ENCODE results near the gene OPRM1.

DNA sequence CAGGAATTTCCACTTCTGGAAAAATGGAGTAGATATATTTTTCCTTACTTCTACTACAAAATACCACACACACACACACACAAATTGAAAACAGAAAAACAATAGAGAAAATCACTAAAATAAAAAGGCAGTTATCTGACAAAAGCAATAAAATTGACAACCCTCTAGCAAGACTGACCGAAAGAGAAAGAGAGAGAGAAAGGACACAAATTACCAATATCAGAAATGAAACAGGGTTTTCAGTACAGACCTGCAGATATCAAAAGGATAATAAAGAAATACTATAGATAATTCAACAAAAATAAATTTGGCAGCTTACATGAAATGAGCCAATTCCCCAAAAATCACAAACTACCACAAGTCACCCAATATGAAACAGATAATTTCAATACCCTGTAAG lies 104.7 kb downstream of the OPRM1 start:
- TF ChIP-seq, protein P1, sequence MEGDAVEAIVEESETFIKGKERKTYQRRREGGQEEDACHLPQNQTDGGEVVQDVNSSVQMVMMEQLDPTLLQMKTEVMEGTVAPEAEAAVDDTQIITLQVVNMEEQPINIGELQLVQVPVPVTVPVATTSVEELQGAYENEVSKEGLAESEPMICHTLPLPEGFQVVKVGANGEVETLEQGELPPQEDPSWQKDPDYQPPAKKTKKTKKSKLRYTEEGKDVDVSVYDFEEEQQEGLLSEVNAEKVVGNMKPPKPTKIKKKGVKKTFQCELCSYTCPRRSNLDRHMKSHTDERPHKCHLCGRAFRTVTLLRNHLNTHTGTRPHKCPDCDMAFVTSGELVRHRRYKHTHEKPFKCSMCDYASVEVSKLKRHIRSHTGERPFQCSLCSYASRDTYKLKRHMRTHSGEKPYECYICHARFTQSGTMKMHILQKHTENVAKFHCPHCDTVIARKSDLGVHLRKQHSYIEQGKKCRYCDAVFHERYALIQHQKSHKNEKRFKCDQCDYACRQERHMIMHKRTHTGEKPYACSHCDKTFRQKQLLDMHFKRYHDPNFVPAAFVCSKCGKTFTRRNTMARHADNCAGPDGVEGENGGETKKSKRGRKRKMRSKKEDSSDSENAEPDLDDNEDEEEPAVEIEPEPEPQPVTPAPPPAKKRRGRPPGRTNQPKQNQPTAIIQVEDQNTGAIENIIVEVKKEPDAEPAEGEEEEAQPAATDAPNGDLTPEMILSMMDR (IDR thresholded peaks at IDR 0.05), result no peak
- TF ChIP-seq POLR2A (IDR thresholded peaks at IDR 0.05), result no peak
- no peak for TF ChIP-seq EP300 (IDR thresholded peaks at IDR 0.05)
- TF ChIP-seq POLR2AphosphoS5 (IDR thresholded peaks at IDR 0.05), result no peak

Measured in gastroesophageal sphincter (tissue), 3 donors.